Panc1 (cell line): ENCODE measurements around the gene PAFAH1B2.

Source experiments
- CTCF ChIP-seq: fragments of 450-650 bp; IDR thresholded peaks from 2 replicates; pipeline ENCODE4 v1.5.1; 2017; ENCODE audit warnings: mild to moderate bottlenecking
- POLR2AphosphoS5 ChIP-seq: IDR thresholded peaks from 2 replicates; pipeline ENCODE4 v1.6.1; 2012; ENCODE audit warnings: mild to moderate bottlenecking, low read depth, low read length, moderate library complexity
- REST ChIP-seq, 2 experiments: IDR thresholded peaks; 2 replicates each; pipeline ENCODE4 v1.6.1; 2011 to 2012; ENCODE audit warnings: low read depth in 2 of 2, control low read depth in 1 of 2, low read length in 1 of 2, mild to moderate bottlenecking in 1 of 2, moderate library complexity in 1 of 2; ENCODE audit not compliant: insufficient read depth in 1 of 2
- SIN3A ChIP-seq: IDR thresholded peaks from 2 replicates; pipeline ENCODE4 v1.6.1; 2012; ENCODE audit warnings: low read depth, mild to moderate bottlenecking, low read length, moderate library complexity, borderline replicate concordance; ENCODE audit not compliant: insufficient read depth
- TCF7L2 ChIP-seq: IDR thresholded peaks from 2 replicates; pipeline ENCODE4 v1.6.1; 2011; ENCODE audit warnings: mild to moderate bottlenecking, low read depth, low read length, inconsistent platforms

GRCh38 chr11:117175104-117175503 lies 31.0 kb downstream of the PAFAH1B2 start:
- TF ChIP-seq CTCF (no peak), REST (IDR thresholded peaks at IDR 0.05; ENCODE audit: insufficient read depth in 1 of 2, low read depth in 2 of 2, low read length in 1 of 2) (no peak), SIN3A (no peak), POLR2AphosphoS5 (no peak), TCF7L2 (no peak)
